ENCODE measurements around the gene C1QTNF9. TPM values are rescaled to one million over a fixed set of nuclear protein-coding genes. Genes with fewer than 3 reads are reported as not detected.
"Not testable (repeated sequence)": the region's sequence is repeated elsewhere in the genome, so short reads cannot be mapped to it uniquely, and the experiment has no call there.

C1QTNF9 gene
- total RNA-seq, 1 experiment from 2014 or later, result not detected

GRCh38 chr13:24362435-24362952 is 53.1 kb downstream of the C1QTNF9 start:
- ATAC-seq (no peak), DNase-seq (ENCODE audit: low spot score) (no peak)
- Mint-ChIP-seq H3K4me1 (no peaks in the 10 kb centered on the region), H3K27ac (no peak overlapping the region), H3K36me3 (no peaks in the 10 kb centered on the region), H3K4me3 (no peak overlapping the region), H3K27me3 (ENCODE audit: low read depth) (no peaks in the 10 kb centered on the region), H3K9me3 (no peaks in the 10 kb centered on the region)
- TF ChIP-seq TP53 (CRISPR knock-in tag; IDR thresholded peaks at IDR 0.05) (no peak), ZNF121 (CRISPR knock-in tag; IDR thresholded peaks at IDR 0.05) (no peak), ZNF317 (CRISPR knock-in tag; IDR thresholded peaks at IDR 0.05; ENCODE audit: borderline replicate concordance, low read depth) (no peak), NR1H2 (CRISPR knock-in tag; IDR thresholded peaks at IDR 0.05) (no peak), ZNF281 (CRISPR knock-in tag; IDR thresholded peaks at IDR 0.05) (no peak), ZBTB21 (CRISPR knock-in tag; IDR thresholded peaks at IDR 0.05; ENCODE audit: borderline replicate concordance) (no peak), NR3C1 (CRISPR knock-in tag; conservative IDR thresholded peaks at IDR 0.05; ENCODE audit: low read depth) (no peak)
- CTCF ChIA-PET, result no interaction called here
- POLR2A ChIA-PET, result no interaction called here

DNA sequence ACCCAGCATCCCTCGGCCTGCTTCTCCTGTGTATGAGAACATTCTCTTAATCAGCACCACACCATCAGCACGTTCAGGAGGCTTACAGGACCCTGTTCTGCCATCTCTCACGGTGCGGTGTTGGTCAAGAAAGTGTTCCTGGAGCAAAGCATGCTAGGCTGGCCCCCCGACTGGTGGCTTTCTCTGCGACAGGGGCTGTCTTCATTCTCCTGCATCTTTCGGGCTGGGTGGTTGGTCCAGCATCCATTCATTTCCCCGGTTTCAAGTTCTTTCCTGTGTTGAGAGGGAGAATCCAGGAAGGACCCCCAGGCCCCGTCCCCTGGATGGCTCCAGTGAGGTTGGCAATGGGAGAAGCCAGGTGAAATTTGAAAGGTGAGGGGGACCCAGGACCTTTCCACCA is 55.8 kb downstream of the C1QTNF9 start:
- Mint-ChIP-seq H3K4me1 (no peaks in the 10 kb centered on the region), H3K27ac (no peak overlapping the region), H3K4me3 (no peak overlapping the region), H3K9me3 (no peaks in the 10 kb centered on the region), H3K27me3 (ENCODE audit: low read depth) (no peaks in the 10 kb centered on the region), H3K36me3 (no peaks in the 10 kb centered on the region)
- ATAC-seq, result no peak
- ChIA-PET CTCF (interaction anchor here (1.6 kb wide), 1 partner anchor 1422 kb away, joined by 4 read pairs; no protein-coding TSS in a partner anchor), POLR2A (no interaction called here)
- no peak for DNase-seq (ENCODE audit: low spot score)
- TF ChIP-seq IRF1 (CRISPR knock-in tag; IDR thresholded peaks at IDR 0.05), result no peak
- no peak for TF ChIP-seq NR2C2 (CRISPR knock-in tag; IDR thresholded peaks at IDR 0.05)
- no peak for TF ChIP-seq GTF2I (CRISPR knock-in tag; conservative IDR thresholded peaks at IDR 0.05)
- TF ChIP-seq TEAD1 (CRISPR knock-in tag; IDR thresholded peaks at IDR 0.05), result no peak
- no peak for TF ChIP-seq KAT7 (CRISPR knock-in tag; IDR thresholded peaks at IDR 0.05; ENCODE audit: borderline replicate concordance)
- no peak for TF ChIP-seq SMAD3 (CRISPR knock-in tag; IDR thresholded peaks at IDR 0.05; ENCODE audit: borderline replicate concordance)
- TF ChIP-seq, protein P1, sequence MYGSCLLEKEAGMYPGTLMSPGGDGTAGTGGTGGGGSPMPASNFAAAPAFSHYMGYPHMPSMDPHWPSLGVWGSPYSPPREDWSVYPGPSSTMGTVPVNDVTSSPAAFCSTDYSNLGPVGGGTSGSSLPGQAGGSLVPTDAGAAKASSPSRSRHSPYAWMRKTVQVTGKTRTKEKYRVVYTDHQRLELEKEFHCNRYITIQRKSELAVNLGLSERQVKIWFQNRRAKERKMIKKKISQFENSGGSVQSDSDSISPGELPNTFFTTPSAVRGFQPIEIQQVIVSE (CRISPR knock-in tag; IDR thresholded peaks at IDR 0.05; ENCODE audit: borderline replicate concordance), result no peak
- no peak for TF ChIP-seq ZNF512 (CRISPR knock-in tag; IDR thresholded peaks at IDR 0.05; ENCODE audit: borderline replicate concordance)
- TF ChIP-seq FOXP4 (CRISPR knock-in tag; IDR thresholded peaks at IDR 0.05), result no peak
- no peak for TF ChIP-seq MYBL2 (CRISPR knock-in tag; IDR thresholded peaks at IDR 0.05)
- no peak for TF ChIP-seq ZNF232 (CRISPR knock-in tag; IDR thresholded peaks at IDR 0.05)

DNA sequence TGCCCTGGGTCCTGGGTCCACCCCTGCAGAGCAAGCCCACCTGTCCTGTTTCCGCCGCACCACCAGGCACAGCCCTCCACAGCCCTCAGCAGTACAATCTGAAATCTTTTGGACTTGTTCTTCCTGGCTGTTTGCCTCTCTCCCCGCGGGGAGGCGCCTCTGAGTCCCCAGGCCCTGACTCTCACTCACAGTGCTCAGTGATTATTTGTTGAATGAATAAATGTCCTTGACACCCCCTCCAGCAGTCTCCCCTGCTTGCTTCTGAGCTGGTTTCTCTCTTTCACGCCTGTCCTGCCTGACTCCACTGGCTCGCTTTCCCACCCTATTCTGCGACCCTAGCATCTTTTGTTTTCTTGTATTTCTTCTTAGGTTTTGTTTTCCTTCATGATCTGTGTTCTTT is 56.9 kb downstream of the C1QTNF9 start:
- POLR2A ChIA-PET; H3K4me1 Mint-ChIP-seq; DNase-seq (ENCODE audit: low spot score); H3K27ac Mint-ChIP-seq; H3K4me3 Mint-ChIP-seq; H3K9me3 Mint-ChIP-seq; ATAC-seq; H3K36me3 Mint-ChIP-seq; H3K27me3 Mint-ChIP-seq (ENCODE audit: low read depth); CTCF ChIA-PET: not testable (repeated sequence)

DNA sequence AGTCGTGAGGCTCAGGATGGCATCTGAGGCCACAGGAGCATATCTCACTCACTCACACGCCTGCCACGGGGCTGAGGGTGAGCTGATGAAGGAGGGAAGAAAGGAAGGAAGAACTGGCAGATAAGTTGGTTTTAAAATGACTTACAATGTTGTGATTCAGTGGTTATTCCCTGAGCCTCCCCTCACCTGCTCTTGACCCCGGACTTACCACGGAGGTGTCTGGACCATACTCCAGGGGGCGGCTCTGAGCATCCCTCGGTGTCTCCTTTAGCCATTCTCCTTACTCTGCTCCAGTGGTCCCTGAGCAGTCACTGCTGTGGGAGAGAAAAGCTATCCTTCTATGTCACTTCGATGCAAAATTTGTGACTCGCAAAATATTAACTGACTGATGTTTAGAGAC is 61.9 kb downstream of the C1QTNF9 start:
- H3K27me3 Mint-ChIP-seq (ENCODE audit: low read depth); H3K27ac Mint-ChIP-seq; CTCF ChIA-PET; POLR2A ChIA-PET; H3K4me3 Mint-ChIP-seq; H3K4me1 Mint-ChIP-seq: not testable (repeated sequence)
- Mint-ChIP-seq H3K9me3 (peaks cover 21% of the 10 kb centered on the region), H3K36me3 (peaks cover 18% of the 10 kb centered on the region)
- ATAC-seq, result peak; percentile 73
- DNase-seq (ENCODE audit: low spot score), result peak; percentile 37

All from WTC11 (cell line).